HFFc6 (cell line): ENCODE measurements around the gene E4F1. TPM values are rescaled to one million over a fixed set of nuclear protein-coding genes. Genes with fewer than 3 reads are reported as not detected.

Source experiments
- DNase-seq: peaks from one replicate; pipeline ENCODE4 v3.0.0-alpha.2; 2018
- H3K27ac Mint-ChIP-seq: 2 replicates; pipeline ENCODE4 v1.8.0; 2020; ENCODE audit warnings: mild to moderate bottlenecking, mixed read lengths
- H3K27me3 Mint-ChIP-seq: 2 replicates; pipeline ENCODE4 v1.8.0; 2021; ENCODE audit warnings: mild to moderate bottlenecking, moderate library complexity, mixed read lengths; ENCODE audit not compliant: insufficient read depth
- H3K36me3 Mint-ChIP-seq: 2 replicates; pipeline ENCODE4 v1.8.0; 2021; ENCODE audit warnings: low read depth, mixed read lengths
- H3K4me1 Mint-ChIP-seq: 2 replicates; pipeline ENCODE4 v1.8.0; 2020; ENCODE audit warnings: low read depth, mixed read lengths
- H3K4me3 Mint-ChIP-seq: 2 replicates; pipeline ENCODE4 v1.8.0; 2020; ENCODE audit warnings: mild to moderate bottlenecking, moderate library complexity, mixed read lengths
- H3K9me3 Mint-ChIP-seq: 2 replicates; pipeline ENCODE4 v1.8.0; 2020; ENCODE audit warnings: mild to moderate bottlenecking, mixed read lengths
- CTCF ChIP-seq: fragments of 200-600 bp; sonication (generic); IDR thresholded peaks from 2 replicates; pipeline ENCODE4 v1.5.0; 2021; ENCODE audit warnings: antibody characterized with exemption, mild to moderate bottlenecking
- total RNA-seq, 6 experiments: library from RNA; stranded (reverse); fragmentation: NEBNext Ultra II Directional; extraction: Animal tissue kit (Norgen Biotek cat#: 25700); gene quantifications; 2 replicates in 1 of 6; 3 replicates in 5 of 6; pipeline ENCODE4 v1.2.3, GENCODE V29; 2021

The E4F1 gene
- total RNA-seq, 6 experiments from 2014 or later, result 15.8 to 19.8 (median 16.7) TPM

GRCh38 chr16:2235695-2236336, 12.4 kb downstream of the E4F1 start:
- Mint-ChIP-seq H3K9me3 (no peaks in the 10 kb centered on the region), H3K27me3 (no peaks in the 10 kb centered on the region; the same call in none of the 2 replicates), H3K4me1 (no peaks in the 10 kb centered on the region), H3K27ac (no peak overlapping the region), H3K4me3 (no peak overlapping the region), H3K36me3 (peaks cover 4% of the 10 kb centered on the region; the same call in 1 of the 2 replicates)
- DNase-seq, result no peak
- no peak for TF ChIP-seq CTCF

GRCh38 chr16:2236337-2237101, 13.1 kb downstream of the E4F1 start, which contains the start of gene DNASE1L2:
Gene DNASE1L2, plus strand, starts transcription at chr16:2236444. Its CDS starts 373 bp downstream, at chr16:2236817.
- DNase-seq, result no peak
- Mint-ChIP-seq H3K9me3 (no peaks in the 10 kb centered on the region), H3K27ac (no peak within 1 kb of the TSS), H3K4me3 (no peak within 1 kb of the TSS), H3K36me3 (peaks cover 4% of the 10 kb centered on the region; the same call in 1 of the 2 replicates), H3K4me1 (no peaks in the 10 kb centered on the region), H3K27me3 (no peaks in the 10 kb centered on the region; the same call in none of the 2 replicates)
- no peak for TF ChIP-seq CTCF

GRCh38 chr16:2237102-2237482, 13.7 kb downstream of the E4F1 start:
- peaks cover 4% of the 10 kb centered on the region; the same call in 1 of the 2 replicates for H3K36me3 Mint-ChIP-seq
- H3K4me3 Mint-ChIP-seq, result no peak overlapping the region
- no peak for DNase-seq
- no peaks in the 10 kb centered on the region; the same call in 1 of the 2 replicates for H3K27me3 Mint-ChIP-seq
- no peak overlapping the region for H3K27ac Mint-ChIP-seq
- TF ChIP-seq CTCF, result no peak
- H3K9me3 Mint-ChIP-seq, result no peaks in the 10 kb centered on the region
- H3K4me1 Mint-ChIP-seq, result no peaks in the 10 kb centered on the region

GRCh38 chr16:2237493-2238149, 14.2 kb downstream of the E4F1 start:
- DNase-seq, result no peak
- Mint-ChIP-seq H3K27ac (no peak overlapping the region), H3K4me1 (no peaks in the 10 kb centered on the region), H3K27me3 (no peaks in the 10 kb centered on the region; the same call in 1 of the 2 replicates), H3K4me3 (no peak overlapping the region), H3K9me3 (no peaks in the 10 kb centered on the region), H3K36me3 (peaks cover 9% of the 10 kb centered on the region)
- no peak for TF ChIP-seq CTCF

GRCh38 chr16:2238150-2238837, 14.9 kb downstream of the E4F1 start:
- DNase-seq, result no peak
- Mint-ChIP-seq H3K27me3 (no peaks in the 10 kb centered on the region; the same call in 1 of the 2 replicates), H3K9me3 (no peaks in the 10 kb centered on the region), H3K27ac (no peak overlapping the region), H3K4me3 (no peak overlapping the region), H3K4me1 (no peaks in the 10 kb centered on the region), H3K36me3 (peaks cover 9% of the 10 kb centered on the region)
- no peak for TF ChIP-seq CTCF
